A673 (cell line): ENCODE data around the gene OTOG. TPM values are rescaled to one million over a fixed set of nuclear protein-coding genes. Genes with fewer than 3 reads are reported as not detected.

Source experiments
- BruUV-seq: library from RNA; stranded (reverse); fragments of 400-500 nt; replicated peaks from 2 replicates; lab custom pipeline; 2021; lab: Mats Ljungman, UMichigan
- CTCF ChIA-PET: fragments of 300-600 bp; sonication (Branson Sonifier 250); formaldehyde crosslinking; loops from one replicate; lab custom pipeline; 2022; ENCODE audit warnings: antibody characterized with exemption; lab: Charles Lee
- POLR2A ChIA-PET: fragments of 300-600 bp; sonication (Branson Sonifier 250); formaldehyde crosslinking; loops from one replicate; lab custom pipeline; 2022; ENCODE audit warnings: antibody characterized with exemption; ENCODE audit not compliant: low non-redundant PET; lab: Charles Lee
- DNase-seq: peaks from one replicate; pipeline ENCODE4 v3.0.0-alpha.2; 2015; ENCODE audit warnings: low spot score
- H3K27ac ChIP-seq: fragments of 200-600 bp; sonication (generic); 2 replicates; pipeline ENCODE4 v1.5.1; 2016; ENCODE audit warnings: mixed run types, low read depth, mild to moderate bottlenecking, mixed read lengths, antibody characterized with exemption, low read length; ENCODE audit not compliant: poor library complexity, severe bottlenecking
- H3K27me3 ChIP-seq: fragments of 200-600 bp; sonication (generic); replicated peaks from 2 replicates; pipeline ENCODE4 v1.6.1; 2017; ENCODE audit warnings: mixed run types, low read depth, mild to moderate bottlenecking, mixed read lengths, antibody characterized with exemption, low read length; ENCODE audit not compliant: insufficient read depth, poor library complexity
- H3K36me3 ChIP-seq: fragments of 200-600 bp; sonication (generic); 2 replicates; pipeline ENCODE4 v1.6.1; 2016; ENCODE audit warnings: mixed run types, mild to moderate bottlenecking, mixed read lengths, antibody characterized with exemption, low read length; ENCODE audit not compliant: insufficient read depth, poor library complexity, severe bottlenecking
- H3K4me1 ChIP-seq: fragments of 200-600 bp; sonication (generic); 2 replicates; pipeline ENCODE4 v1.6.1; 2017; ENCODE audit warnings: mixed run types, mild to moderate bottlenecking, mixed read lengths, antibody characterized with exemption, low read length; ENCODE audit not compliant: insufficient read depth, poor library complexity, severe bottlenecking
- H3K4me3 ChIP-seq: fragments of 200-600 bp; sonication (generic); 2 replicates; pipeline ENCODE4 v1.5.1; 2016; ENCODE audit warnings: low read depth, mixed run types, mild to moderate bottlenecking, mixed read lengths, low read length; ENCODE audit not compliant: poor library complexity, severe bottlenecking
- H3K9me3 ChIP-seq: fragments of 200-600 bp; sonication (generic); 2 replicates; pipeline ENCODE4 v1.6.1; 2016; ENCODE audit warnings: mixed run types, low read depth, mild to moderate bottlenecking, mixed read lengths, antibody characterized with exemption, low read length; ENCODE audit not compliant: poor library complexity, severe bottlenecking
- CTCF ChIP-seq: fragments of 300-800, 200-600 bp; sonication (generic); conservative IDR thresholded peaks from 2 replicates; pipeline ENCODE4 v1.5.1; 2017; ENCODE audit warnings: low read depth, mild to moderate bottlenecking, antibody characterized with exemption, low read length, moderate library complexity, mixed read lengths
- EZH2 ChIP-seq: fragments of 200-600 bp; sonication (generic); IDR thresholded peaks from 2 replicates; pipeline ENCODE4 v1.6.1; 2017; ENCODE audit warnings: borderline replicate concordance, low read depth, mild to moderate bottlenecking, mixed read lengths, antibody characterized with exemption, low read length; ENCODE audit not compliant: poor library complexity, severe bottlenecking
- intact Hi-C: fragments of 100-400 bp; cut with micrococcal nuclease; formaldehyde crosslinking; loops from one replicate; pipeline ENCODE4 v1.10.0; 2022; ENCODE audit not compliant: unreplicated experiment
- total RNA-seq: library from RNA; stranded (reverse); gene quantifications from 2 replicates; pipeline ENCODE4 v1.2.3, GENCODE V29; 2021

The OTOG gene
- total RNA-seq, 1 experiment from 2014 or later, result not detected

- Histone ChIP-seq H3K4me3 (no peak overlapping the region), H3K4me1 (no peaks in the 10 kb centered on the region), H3K9me3 (no peaks in the 10 kb centered on the region), H3K36me3 (no peaks in the 10 kb centered on the region), H3K27me3 (peaks cover 8% of the 10 kb centered on the region), H3K27ac (no peak overlapping the region)
- CTCF ChIA-PET, result no interaction called here
- no peak for DNase-seq
- intact Hi-C loops, result no loop called here
- TF ChIP-seq CTCF, result no peak
- no peak for TF ChIP-seq EZH2
- no TSS peak for BruUV-seq
- POLR2A ChIA-PET, result no interaction called here
Observed at GRCh38 chr11:17578296-17578695, 31.2 kb downstream of the OTOG start.

DNA sequence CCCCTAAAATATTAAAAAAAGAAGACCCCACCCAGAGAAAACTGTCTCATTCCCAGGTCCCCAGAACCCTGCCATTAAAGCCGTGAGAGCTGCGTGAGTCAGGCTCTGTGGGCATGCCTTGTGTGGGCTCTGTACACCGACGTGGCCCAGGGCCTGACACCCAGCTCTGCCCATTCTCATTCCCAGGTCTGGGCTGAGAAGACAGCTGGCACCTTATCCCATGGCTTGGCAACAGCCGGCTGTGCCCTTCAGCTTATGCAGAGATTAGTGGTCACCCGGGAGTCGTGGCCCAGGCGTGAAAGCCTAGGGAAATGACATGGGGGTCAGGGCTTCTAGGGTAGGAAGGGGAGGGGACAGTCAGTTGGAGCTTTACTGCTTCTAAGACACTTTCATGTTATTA is 31.9 kb downstream of the OTOG start:
- TF ChIP-seq EZH2 (no peak), CTCF (no peak)
- ChIA-PET CTCF (no interaction called here), POLR2A (no interaction called here)
- Histone ChIP-seq H3K4me3 (no peak overlapping the region), H3K27me3 (peaks cover 14% of the 10 kb centered on the region), H3K4me1 (no peaks in the 10 kb centered on the region), H3K27ac (no peak overlapping the region), H3K9me3 (no peaks in the 10 kb centered on the region), H3K36me3 (no peaks in the 10 kb centered on the region)
- BruUV-seq, result no TSS peak
- DNase-seq, result no peak
- intact Hi-C loops, result no loop called here

GRCh38 chr11:17579451-17579850 is 32.4 kb downstream of the OTOG start:
- CTCF ChIA-PET, result no interaction called here
- DNase-seq, result no peak
- Histone ChIP-seq H3K27me3 (peaks cover 19% of the 10 kb centered on the region), H3K4me3 (no peak overlapping the region), H3K9me3 (no peaks in the 10 kb centered on the region), H3K36me3 (no peaks in the 10 kb centered on the region), H3K4me1 (no peaks in the 10 kb centered on the region), H3K27ac (no peak overlapping the region)
- intact Hi-C loops, result no loop called here
- BruUV-seq, result no TSS peak
- POLR2A ChIA-PET, result no interaction called here
- TF ChIP-seq CTCF, result no peak
- no peak for TF ChIP-seq EZH2
